GM19099 (cell line): ENCODE measurements around the gene IGF1R.

Source experiments
- POLR2A ChIP-seq: IDR thresholded peaks from 3 replicates; pipeline ENCODE4 v1.6.1; 2011; ENCODE audit warnings: low read depth; ENCODE audit not compliant: insufficient read length; ENCODE audit errors: extremely low read depth

The IGF1R gene

DNA sequence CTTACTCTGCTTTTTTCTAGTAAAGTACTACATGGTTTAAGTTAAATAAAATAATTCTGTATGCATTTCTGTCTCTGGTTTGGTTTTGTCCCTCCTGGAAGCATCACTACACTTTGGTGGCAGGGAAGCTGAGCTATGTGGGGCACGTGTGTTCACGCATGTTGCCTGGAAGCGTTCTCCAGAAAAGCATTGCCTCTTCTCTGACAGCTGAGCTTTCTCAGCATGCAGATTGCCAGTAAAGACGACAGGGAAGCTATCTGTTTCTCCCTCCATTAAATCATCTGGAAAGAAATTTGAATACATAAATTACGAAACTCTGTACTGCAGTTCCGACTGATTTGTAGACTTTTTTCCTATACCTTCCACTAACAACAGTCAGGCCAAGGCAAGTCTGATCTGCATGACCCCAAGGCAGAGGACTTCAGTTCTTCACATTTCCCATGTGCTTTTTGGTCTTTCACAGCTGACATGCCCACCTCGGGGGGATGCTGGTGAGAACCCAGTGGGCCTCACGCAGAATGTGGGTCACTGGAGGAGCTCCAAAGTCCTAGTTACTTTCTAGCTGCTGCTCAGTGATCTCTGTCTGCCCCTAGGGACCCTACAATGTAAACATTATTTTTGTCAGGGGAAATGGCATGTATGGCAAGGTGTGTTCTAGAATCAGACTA, 316.3 kb downstream of the IGF1R start:
- no peak for TF ChIP-seq POLR2A

DNA sequence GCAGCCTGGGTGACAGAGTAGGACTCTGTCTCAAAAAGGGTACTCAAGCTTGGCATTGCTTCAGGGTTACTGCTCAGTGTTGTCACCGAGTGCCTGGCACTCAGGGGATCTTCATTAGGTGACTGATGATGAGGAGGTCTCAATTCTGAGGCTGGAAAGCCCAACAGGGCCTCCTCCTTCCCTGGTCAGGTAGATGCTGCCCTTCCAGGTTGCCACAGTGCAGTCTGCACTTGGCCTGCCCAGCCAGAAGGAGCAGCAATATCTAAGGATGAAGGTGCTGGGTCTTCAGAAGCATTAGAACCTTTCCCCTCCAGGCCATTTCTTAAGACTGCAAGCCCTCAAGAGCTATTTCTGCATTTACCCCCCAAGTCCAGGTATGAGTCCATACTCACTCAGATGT, 317.3 kb downstream of the IGF1R start:
- no peak for TF ChIP-seq POLR2A

DNA sequence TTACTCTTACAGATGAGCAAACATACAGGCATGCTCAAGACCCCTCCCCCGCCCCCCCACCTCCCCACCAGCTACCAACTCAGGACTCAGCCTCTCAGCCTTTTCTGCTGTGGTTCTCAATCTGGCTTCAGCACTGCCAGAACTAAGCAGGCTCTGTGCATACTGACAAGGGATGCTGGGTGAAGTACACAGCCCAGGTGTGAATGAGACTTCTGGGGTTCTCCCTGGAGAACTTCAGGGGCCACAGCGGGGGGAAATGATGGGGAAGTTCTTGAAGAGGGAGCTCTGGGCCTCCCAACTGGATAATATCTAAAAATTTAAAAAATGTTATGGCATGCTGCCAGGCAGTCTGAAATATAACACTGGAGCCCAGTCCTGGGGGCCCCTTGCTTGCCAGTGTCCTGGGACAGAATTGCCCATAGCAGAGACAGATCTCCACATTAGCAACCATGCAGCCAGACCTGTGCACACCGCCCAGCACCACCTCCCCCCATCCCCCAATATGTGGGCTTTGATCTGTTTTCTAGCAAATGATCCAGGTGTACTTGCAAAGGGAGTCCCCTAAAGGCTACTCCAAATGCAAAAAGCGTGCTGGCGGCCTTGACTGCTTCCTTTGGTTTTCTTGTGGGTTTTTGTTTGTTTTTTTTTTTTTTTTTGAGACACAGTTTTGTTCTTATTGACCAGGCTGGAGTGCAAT, 317.9 kb downstream of the IGF1R start:
- no peak for TF ChIP-seq POLR2A

DNA sequence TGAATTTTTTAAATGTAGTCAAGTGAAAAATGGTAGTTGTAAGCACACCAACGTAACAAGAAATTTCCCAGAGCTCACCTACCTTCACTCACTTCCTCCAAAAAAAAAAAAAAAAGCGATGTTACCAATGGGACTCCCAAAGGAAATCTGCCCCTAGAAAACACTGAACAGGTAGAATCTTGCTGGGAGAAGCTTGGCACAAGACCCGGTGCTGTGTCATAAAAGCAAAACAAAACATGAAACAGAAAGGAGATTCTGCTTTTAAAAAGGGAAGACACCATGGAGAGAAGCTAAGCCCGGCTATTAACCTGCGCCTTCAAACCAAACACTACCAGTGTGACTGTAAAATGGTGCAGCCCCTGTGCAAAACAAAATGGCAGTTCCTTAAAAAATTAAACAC, 318.8 kb downstream of the IGF1R start:
- no peak for TF ChIP-seq POLR2A

DNA sequence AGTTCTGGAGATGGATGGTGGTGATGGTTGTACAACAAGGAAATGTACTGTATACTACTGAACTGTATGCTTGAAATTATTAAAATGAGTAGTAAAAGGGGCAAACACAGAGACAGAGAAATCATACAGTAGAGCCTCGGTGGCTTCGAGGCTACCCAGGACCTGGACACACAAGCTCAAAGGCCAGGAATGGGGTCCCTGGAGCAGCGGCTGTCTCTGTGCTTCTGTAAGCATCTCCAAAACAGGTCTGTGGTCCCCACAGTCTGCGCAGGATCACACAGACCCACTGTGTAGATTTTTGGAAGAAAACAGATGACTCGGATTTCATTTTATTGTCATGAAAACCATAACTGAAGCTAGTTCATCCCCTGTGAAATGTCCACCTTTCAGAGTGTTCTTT, 319.6 kb downstream of the IGF1R start:
- no peak for TF ChIP-seq POLR2A

DNA sequence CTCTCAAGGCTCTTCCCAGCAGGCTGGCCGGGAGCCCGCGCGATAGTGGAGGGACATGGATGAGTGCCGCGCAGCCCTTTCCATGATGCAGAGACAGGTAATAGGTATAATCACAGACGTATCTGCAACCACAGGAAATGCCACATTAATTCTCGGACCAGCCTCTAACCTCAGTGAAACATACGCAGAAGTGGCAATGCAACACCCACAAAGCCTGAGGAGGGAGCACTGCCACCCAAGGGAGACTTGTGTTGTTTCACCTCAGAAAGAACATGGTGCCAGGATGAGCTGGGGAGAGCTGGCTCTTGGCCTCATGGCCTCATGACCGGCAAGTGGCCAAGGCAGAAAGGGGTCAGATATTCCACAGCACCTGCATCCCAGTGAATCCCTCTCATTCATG, 320.2 kb downstream of the IGF1R start:
- no peak for TF ChIP-seq POLR2A

DNA sequence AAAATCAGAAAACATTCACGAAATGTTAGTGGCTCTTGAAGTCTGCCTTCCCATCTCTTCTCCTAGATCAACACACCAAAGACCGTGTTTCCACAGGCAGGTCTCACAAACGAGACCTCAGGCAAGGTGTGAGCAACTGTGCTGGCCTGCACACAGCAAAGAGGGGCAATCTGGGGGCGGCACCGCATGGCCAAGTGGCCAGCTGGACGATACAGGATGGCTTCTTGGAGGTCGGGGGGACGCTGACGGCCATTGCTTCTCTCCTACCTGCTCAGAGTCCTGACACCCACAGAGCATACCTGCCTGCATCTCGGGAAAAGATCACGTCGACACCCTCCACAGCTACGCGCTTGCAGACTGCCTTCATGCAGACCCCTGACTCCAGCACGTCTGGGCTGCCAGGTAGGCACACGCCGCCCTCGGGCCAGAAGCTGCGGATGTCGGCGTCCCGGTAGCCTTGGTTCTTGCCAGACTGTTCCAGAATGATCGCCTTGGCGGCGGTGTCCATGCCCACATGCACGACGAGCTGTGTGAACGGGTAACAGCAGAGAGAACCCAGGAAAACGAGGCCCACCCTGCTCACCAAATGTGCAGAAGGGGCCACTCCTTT, 320.9 kb downstream of the IGF1R start:
- no peak for TF ChIP-seq POLR2A

DNA sequence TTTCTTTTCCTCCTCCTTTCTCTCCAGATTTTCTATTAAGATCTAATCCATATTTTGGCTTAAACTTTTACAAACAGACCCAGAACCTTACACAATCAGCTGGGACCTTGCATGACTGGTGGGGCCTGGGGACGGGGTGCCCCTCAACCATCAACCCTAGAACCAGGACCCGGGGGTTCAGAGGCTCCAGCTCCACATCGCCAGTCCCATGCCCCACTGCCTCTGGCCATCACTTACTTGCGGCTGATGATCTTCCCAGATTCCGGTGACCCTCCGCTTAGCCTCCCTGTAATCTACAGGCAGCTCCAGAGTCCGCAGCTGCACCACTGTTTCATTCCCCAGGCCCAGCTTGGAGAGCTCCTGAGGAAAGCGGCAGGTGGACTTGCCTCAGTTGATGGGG, 322.5 kb downstream of the IGF1R start:
- no peak for TF ChIP-seq POLR2A

DNA sequence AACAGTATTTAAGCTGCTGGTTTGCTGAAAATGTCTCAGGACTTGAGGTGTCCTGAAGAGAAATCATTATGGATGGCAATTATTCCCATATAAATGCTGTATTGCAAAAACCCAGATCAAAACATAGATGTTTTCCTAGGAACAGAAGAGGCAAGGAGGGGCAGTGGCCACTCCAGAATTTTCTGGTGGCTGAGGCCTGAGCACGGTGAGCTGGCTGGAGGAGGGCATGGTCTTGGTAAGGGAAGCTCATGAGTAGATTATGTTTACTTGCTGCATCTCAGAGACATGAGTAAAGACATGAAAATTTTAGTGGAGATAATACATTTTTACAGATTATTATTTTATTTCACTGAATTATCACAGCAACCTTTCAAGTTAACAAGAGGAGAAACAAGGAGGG, 328.2 kb downstream of the IGF1R start:
- TF ChIP-seq POLR2A = no peak

DNA sequence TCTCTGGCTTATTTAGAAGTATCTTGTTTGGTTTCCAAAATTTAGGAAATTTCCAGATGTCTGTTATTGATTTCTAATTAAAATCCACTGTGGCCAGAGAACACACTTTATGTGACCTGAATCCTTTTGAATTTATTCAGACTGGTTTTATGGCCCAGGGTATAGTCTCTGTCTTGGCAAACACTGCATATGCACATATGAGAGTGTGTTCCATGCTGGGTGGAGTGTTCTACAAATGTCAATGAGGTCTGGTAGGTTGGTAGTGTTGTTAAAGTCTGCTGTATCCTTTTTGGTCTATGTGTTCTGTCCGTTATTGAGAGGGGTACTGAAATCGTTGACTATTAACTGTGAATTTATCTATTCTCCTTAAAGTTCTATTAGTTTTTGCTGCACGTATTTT, 329.1 kb downstream of the IGF1R start:
- no peak for TF ChIP-seq POLR2A

DNA sequence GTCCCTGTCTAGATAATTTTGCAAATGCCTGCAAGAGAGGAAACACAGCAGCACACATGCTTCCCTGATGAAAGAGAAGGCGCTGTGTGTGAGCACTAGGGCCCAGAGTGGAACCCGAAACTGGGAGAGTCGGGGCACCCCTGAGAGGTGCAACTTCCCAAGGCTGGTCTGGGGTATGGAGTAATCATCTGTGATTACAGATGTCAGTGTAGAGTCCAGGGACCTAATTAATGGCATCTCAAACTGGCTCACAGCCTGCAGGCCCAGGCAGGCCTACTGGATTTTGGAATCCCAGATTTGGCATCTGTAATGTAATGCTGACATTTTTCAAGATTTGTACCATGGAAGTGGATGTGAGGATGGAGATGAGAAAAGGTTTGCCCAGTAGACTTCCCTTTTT, 329.8 kb downstream of the IGF1R start:
- no peak for TF ChIP-seq POLR2A

DNA sequence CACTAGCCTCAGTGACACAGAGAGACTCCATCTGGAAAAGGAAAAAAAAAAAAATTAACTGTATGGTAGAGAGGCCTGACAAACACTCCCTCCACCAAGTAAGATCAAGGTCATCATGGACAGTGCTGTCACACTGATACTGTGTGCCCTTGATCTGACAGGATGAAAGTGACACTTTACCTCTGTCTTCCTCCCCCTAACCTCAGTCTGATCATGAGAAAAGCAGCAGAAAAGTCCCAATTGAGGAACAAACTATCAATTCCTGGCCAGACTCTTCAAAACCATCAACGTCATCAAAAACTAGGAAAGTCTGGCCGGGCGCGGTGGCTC, 332.5 kb downstream of the IGF1R start:
- TF ChIP-seq POLR2A = no peak

DNA sequence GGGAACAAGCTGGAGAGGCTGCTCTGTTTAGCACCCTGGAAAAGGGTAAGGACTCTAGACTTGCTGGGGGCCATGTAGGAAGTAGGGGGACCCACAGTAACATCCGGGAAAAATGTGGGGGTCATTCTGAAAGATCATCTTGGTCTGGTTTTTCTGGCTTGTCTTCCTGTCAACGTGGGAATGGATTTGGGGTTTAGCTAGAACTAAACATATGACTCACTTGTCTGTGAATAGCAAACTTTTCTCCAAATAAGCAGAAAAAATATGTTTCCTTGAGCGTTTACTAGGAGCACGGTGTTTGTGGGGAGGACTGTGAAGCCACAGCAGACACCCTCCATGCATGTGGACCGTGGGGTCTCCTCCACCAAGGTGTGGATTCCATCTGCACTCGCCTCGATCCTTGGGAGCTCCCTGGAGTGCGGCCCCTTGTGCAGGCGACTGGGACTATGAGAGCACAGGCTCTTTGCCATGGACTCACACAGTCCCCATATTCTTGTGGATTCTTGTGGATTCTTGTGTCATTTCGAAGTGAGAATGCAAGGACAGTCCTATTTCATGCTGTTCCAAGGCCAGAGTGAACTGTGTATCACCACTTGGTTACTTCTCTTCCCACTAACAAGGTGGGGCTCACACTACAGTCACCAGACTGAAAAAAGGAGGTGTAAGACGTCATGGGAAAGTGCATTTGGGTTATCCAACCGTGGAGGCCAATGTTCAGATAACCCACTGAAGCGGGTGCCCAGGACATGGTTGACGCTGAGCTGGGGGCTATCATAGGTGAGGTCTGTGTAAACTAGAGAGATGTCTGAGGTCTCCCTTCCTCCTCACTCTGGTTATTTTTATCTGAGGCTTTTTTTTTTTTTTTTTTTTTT, 333.7 kb downstream of the IGF1R start:
- no peak for TF ChIP-seq POLR2A

DNA sequence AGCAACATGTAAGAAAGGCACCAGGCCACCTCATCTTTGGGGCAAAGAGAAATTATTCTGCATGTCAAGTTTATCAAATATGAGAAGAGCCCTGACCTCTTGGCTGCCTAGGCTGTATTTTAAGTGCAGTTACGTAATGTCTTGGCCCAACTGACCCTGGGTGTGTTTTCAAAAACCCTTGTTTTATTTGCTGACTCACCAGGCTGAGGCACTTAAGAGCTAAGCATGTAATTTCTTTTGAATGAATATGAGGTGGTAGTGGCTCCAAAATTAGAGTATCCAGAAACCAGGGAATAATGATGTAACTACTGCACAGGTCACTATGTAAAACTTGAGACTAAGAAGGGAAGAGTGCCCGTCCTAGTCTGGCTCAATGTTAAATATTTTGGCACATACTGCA, 335.0 kb downstream of the IGF1R start:
- no peak for TF ChIP-seq POLR2A

DNA sequence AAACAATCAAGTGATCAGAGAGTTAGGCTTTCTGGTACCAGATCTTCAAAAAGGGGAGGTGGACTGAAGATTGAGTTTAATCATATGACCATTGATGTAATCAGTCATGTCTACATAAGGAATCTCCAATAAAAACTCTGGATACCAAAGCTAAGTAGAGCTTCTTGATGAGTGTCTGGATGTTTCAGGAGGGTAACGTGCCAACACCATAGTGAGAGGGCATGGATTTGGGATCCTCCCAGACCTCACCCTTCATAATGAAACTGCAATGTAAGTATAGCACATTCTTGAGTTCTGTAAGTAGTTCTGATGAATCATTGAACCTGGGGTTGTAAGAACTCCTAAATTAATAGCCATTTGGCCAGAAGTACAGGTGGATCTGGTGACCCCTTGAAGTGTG, 337.9 kb downstream of the IGF1R start:
- TF ChIP-seq POLR2A = no peak
